ENCODE results near the gene AKAP12.

DNA sequence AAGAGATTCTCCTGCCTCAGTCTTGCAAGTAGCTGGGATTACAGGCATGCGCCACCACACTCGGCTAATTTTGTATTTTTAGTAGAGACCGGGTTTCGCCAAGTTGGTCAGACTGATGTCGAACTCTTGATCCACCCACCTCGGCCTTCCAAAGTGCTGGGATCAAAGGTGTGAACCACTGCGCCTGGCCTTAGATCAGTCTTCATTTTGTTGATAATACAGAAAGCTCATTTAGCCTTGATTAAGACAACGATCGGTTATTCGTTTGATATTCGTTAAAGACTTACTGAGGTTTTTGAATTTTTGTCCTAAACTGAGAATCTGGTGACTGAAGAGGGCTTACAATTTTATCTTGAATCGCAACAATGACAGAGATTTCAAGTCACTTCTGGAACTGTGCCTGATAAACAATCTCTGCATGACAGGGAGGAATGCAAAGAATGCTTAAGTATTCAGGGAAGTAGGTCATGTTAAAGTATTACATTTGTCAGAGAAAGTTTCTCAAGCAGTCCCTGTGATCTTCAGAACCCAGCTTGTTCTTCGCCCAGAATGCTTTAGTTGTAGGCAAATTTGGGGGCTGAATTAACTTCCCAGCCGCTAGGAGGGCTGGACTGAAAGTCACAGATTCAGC, 14.8 kb downstream of the AKAP12 start:
- TF ChIP-seq, protein P1, sequence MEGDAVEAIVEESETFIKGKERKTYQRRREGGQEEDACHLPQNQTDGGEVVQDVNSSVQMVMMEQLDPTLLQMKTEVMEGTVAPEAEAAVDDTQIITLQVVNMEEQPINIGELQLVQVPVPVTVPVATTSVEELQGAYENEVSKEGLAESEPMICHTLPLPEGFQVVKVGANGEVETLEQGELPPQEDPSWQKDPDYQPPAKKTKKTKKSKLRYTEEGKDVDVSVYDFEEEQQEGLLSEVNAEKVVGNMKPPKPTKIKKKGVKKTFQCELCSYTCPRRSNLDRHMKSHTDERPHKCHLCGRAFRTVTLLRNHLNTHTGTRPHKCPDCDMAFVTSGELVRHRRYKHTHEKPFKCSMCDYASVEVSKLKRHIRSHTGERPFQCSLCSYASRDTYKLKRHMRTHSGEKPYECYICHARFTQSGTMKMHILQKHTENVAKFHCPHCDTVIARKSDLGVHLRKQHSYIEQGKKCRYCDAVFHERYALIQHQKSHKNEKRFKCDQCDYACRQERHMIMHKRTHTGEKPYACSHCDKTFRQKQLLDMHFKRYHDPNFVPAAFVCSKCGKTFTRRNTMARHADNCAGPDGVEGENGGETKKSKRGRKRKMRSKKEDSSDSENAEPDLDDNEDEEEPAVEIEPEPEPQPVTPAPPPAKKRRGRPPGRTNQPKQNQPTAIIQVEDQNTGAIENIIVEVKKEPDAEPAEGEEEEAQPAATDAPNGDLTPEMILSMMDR (IDR thresholded peaks at IDR 0.05; ENCODE audit: borderline replicate concordance, extremely low read depth, low read length, poor library complexity, severe bottlenecking), result no peak
- TF ChIP-seq EZH2 (IDR thresholded peaks at IDR 0.05; ENCODE audit: borderline replicate concordance, low read depth, low read length, severe bottlenecking), result no peak
